WTC11 (cell line): ENCODE measurements around the gene NPTN.

ENCODE experiments used
- FOXP1 ChIP-seq: sonication (generic); formaldehyde crosslinking; IDR thresholded peaks from 2 replicates; pipeline ENCODE4 v1.8.0; 2022; ENCODE audit warnings: missing genetic modification reagents, mild to moderate bottlenecking, moderate library complexity, borderline replicate concordance
- JUN ChIP-seq: sonication (generic); formaldehyde crosslinking; IDR thresholded peaks from 2 replicates; pipeline ENCODE4 v1.8.0; 2023; ENCODE audit warnings: mild to moderate bottlenecking, missing genetic modification reagents
- NFATC4 ChIP-seq: fragments of 250-450 bp; sonication (Bioruptor Pico); IDR thresholded peaks from 2 replicates; pipeline ENCODE4 v1.9.0; 2021; ENCODE audit warnings: mild to moderate bottlenecking
- PRRX2 ChIP-seq: fragments of 250-450 bp; sonication (Bioruptor Pico); IDR thresholded peaks from 2 replicates; pipeline ENCODE4 v1.8.0; 2021; ENCODE audit warnings: mild to moderate bottlenecking
- TEAD4 ChIP-seq: sonication (generic); formaldehyde crosslinking; IDR thresholded peaks from 2 replicates; pipeline ENCODE4 v1.8.0; 2022; ENCODE audit warnings: mild to moderate bottlenecking, missing genetic modification reagents
- TP53 ChIP-seq: sonication (generic); formaldehyde crosslinking; IDR thresholded peaks from 2 replicates; pipeline ENCODE4 v1.8.1; 2023; ENCODE audit warnings: mild to moderate bottlenecking, missing genetic modification reagents
- ZNF219 ChIP-seq: sonication (generic); formaldehyde crosslinking; IDR thresholded peaks from 2 replicates; pipeline ENCODE4 v1.8.0; 2023; ENCODE audit warnings: missing genetic modification reagents, mild to moderate bottlenecking, borderline replicate concordance
- TF ChIP-seq, protein P1 (sequence below): fragments of 200-600 bp; IDR thresholded peaks from 2 replicates; pipeline ENCODE4 v1.8.0; 2022; ENCODE audit warnings: antibody characterized with exemption
- TF ChIP-seq, protein P2 (sequence below): sonication (generic); formaldehyde crosslinking; IDR thresholded peaks from 2 replicates; pipeline ENCODE4 v1.8.1; 2023; ENCODE audit warnings: mild to moderate bottlenecking, missing genetic modification reagents, moderate library complexity
- TF ChIP-seq, protein P3 (sequence below): sonication (generic); formaldehyde crosslinking; IDR thresholded peaks from 2 replicates; pipeline ENCODE4 v1.8.1; 2022; ENCODE audit warnings: low read depth, mild to moderate bottlenecking, moderate library complexity, missing genetic modification reagents, borderline replicate concordance
- TF ChIP-seq, protein P4 (sequence below): sonication (generic); formaldehyde crosslinking; IDR thresholded peaks from 2 replicates; pipeline ENCODE4 v1.8.0; 2022; ENCODE audit warnings: mild to moderate bottlenecking, missing genetic modification reagents
- TF ChIP-seq, protein P5 (sequence below): sonication (generic); formaldehyde crosslinking; IDR thresholded peaks from 2 replicates; pipeline ENCODE4 v1.8.0; 2022; ENCODE audit warnings: mild to moderate bottlenecking, missing genetic modification reagents

DNA sequence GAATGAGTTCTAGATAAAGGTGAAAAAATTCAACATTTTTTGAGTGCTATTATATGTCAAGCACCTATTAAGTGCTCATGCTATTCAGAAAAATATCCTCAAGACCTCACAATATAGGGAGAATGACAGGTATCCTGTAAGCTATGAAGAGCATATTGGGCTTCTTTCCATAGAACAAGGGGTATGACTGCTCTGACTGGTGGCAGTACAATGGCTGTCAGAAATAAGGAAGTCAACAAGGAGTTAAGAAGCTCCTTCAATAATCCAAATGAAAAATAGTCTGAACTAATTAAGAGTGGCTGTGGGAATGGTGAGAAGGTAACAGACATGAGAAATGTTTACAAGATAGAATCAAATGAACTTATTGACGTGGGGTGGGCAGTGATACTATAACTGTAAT is 24.7 kb downstream of the NPTN start:
- no peak for TF ChIP-seq TEAD4 (CRISPR knock-in tag)
- TF ChIP-seq, protein P1, sequence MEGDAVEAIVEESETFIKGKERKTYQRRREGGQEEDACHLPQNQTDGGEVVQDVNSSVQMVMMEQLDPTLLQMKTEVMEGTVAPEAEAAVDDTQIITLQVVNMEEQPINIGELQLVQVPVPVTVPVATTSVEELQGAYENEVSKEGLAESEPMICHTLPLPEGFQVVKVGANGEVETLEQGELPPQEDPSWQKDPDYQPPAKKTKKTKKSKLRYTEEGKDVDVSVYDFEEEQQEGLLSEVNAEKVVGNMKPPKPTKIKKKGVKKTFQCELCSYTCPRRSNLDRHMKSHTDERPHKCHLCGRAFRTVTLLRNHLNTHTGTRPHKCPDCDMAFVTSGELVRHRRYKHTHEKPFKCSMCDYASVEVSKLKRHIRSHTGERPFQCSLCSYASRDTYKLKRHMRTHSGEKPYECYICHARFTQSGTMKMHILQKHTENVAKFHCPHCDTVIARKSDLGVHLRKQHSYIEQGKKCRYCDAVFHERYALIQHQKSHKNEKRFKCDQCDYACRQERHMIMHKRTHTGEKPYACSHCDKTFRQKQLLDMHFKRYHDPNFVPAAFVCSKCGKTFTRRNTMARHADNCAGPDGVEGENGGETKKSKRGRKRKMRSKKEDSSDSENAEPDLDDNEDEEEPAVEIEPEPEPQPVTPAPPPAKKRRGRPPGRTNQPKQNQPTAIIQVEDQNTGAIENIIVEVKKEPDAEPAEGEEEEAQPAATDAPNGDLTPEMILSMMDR: no peak
- TF ChIP-seq, protein P2, sequence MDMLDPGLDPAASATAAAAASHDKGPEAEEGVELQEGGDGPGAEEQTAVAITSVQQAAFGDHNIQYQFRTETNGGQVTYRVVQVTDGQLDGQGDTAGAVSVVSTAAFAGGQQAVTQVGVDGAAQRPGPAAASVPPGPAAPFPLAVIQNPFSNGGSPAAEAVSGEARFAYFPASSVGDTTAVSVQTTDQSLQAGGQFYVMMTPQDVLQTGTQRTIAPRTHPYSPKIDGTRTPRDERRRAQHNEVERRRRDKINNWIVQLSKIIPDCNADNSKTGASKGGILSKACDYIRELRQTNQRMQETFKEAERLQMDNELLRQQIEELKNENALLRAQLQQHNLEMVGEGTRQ (CRISPR knock-in tag): no peak
- TF ChIP-seq TP53: no peak
- TF ChIP-seq ZNF219 (CRISPR knock-in tag): no peak
- TF ChIP-seq, protein P3, sequence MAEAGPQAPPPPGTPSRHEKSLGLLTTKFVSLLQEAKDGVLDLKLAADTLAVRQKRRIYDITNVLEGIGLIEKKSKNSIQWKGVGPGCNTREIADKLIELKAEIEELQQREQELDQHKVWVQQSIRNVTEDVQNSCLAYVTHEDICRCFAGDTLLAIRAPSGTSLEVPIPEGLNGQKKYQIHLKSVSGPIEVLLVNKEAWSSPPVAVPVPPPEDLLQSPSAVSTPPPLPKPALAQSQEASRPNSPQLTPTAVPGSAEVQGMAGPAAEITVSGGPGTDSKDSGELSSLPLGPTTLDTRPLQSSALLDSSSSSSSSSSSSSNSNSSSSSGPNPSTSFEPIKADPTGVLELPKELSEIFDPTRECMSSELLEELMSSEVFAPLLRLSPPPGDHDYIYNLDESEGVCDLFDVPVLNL (CRISPR knock-in tag): no peak
- TF ChIP-seq JUN: no peak
- TF ChIP-seq, protein P4, sequence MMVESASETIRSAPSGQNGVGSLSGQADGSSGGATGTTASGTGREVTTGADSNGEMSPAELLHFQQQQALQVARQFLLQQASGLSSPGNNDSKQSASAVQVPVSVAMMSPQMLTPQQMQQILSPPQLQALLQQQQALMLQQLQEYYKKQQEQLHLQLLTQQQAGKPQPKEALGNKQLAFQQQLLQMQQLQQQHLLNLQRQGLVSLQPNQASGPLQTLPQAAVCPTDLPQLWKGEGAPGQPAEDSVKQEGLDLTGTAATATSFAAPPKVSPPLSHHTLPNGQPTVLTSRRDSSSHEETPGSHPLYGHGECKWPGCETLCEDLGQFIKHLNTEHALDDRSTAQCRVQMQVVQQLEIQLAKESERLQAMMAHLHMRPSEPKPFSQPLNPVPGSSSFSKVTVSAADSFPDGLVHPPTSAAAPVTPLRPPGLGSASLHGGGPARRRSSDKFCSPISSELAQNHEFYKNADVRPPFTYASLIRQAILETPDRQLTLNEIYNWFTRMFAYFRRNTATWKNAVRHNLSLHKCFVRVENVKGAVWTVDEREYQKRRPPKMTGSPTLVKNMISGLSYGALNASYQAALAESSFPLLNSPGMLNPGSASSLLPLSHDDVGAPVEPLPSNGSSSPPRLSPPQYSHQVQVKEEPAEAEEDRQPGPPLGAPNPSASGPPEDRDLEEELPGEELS (CRISPR knock-in tag): no peak
- TF ChIP-seq FOXP1: no peak
- no peak for TF ChIP-seq PRRX2 (CRISPR knock-in tag)
- TF ChIP-seq, protein P5, sequence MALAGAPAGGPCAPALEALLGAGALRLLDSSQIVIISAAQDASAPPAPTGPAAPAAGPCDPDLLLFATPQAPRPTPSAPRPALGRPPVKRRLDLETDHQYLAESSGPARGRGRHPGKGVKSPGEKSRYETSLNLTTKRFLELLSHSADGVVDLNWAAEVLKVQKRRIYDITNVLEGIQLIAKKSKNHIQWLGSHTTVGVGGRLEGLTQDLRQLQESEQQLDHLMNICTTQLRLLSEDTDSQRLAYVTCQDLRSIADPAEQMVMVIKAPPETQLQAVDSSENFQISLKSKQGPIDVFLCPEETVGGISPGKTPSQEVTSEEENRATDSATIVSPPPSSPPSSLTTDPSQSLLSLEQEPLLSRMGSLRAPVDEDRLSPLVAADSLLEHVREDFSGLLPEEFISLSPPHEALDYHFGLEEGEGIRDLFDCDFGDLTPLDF (CRISPR knock-in tag): no peak
- TF ChIP-seq NFATC4 (CRISPR knock-in tag): no peak
